ENCODE results near the gene COPS6. TPM values are rescaled to one million over a fixed set of nuclear protein-coding genes. Genes with fewer than 3 reads are reported as not detected.

The COPS6 gene
- total and polyA plus RNA-seq, 10 donors = 47.0 to 89.6 (median 76.3) TPM

DNA sequence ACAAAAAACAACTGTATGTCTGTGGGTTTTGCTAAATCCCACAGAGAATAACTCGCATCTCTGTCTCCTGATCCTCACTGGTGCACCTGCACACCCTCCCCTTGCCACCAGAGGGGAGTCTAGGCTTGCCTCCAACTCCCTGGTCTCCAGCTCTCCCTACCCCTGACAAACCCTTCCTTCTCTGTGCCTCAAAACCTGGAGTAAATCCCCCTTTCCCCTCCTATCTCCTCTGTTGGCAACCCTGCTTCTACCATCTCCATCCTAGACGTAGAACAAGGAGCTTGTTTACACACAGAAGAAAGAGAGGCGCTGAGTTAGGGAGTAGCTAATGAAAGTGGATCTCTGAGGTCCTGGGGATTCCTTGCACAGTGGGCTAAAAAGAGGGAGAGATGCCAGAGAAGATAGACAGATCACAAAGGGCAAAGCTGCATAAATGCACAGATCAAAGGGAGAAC, 44.0 kb downstream of the COPS6 start:
- 28 to 39% (median 30%) methylated on average over 3 of the region's 3 CpGs for WGBS, 5 donors
- no peaks in the 10 kb centered on the region for H3K9me3 ChIP-seq
- H3K36me3 ChIP-seq = no peaks in the 10 kb centered on the region
- H3K4me1 ChIP-seq = peaks cover 13 to 36% (median 21%) of the 10 kb centered on the region in 6 donors
- DNase-seq = peak; percentile 88
- intact Hi-C loops (cut with DNase I; ENCODE audit: low total_unique reads) = loop anchor here (10.0 kb wide), 2 partner anchors 92 to 212 kb away; no protein-coding TSS in a partner anchor
- H3K27ac ChIP-seq = no peak overlapping the region
- TF ChIP-seq POLR2AphosphoS5 (IDR thresholded peaks at IDR 0.05) (peak in 1 of 3 donors; percentile 67), POLR2A (IDR thresholded peaks at IDR 0.05) (no peak)
- TF ChIP-seq, protein P1, sequence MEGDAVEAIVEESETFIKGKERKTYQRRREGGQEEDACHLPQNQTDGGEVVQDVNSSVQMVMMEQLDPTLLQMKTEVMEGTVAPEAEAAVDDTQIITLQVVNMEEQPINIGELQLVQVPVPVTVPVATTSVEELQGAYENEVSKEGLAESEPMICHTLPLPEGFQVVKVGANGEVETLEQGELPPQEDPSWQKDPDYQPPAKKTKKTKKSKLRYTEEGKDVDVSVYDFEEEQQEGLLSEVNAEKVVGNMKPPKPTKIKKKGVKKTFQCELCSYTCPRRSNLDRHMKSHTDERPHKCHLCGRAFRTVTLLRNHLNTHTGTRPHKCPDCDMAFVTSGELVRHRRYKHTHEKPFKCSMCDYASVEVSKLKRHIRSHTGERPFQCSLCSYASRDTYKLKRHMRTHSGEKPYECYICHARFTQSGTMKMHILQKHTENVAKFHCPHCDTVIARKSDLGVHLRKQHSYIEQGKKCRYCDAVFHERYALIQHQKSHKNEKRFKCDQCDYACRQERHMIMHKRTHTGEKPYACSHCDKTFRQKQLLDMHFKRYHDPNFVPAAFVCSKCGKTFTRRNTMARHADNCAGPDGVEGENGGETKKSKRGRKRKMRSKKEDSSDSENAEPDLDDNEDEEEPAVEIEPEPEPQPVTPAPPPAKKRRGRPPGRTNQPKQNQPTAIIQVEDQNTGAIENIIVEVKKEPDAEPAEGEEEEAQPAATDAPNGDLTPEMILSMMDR (IDR thresholded peaks at IDR 0.05 in 8 of 11, conservative IDR thresholded peaks at IDR 0.05 in 3 of 11) = peak; percentile 75 to 96 (median 92)
- no peaks in the 10 kb centered on the region for H3K27me3 ChIP-seq (replicated peaks in 1 of 7)
- no peak overlapping the region for H3K4me3 ChIP-seq

DNA sequence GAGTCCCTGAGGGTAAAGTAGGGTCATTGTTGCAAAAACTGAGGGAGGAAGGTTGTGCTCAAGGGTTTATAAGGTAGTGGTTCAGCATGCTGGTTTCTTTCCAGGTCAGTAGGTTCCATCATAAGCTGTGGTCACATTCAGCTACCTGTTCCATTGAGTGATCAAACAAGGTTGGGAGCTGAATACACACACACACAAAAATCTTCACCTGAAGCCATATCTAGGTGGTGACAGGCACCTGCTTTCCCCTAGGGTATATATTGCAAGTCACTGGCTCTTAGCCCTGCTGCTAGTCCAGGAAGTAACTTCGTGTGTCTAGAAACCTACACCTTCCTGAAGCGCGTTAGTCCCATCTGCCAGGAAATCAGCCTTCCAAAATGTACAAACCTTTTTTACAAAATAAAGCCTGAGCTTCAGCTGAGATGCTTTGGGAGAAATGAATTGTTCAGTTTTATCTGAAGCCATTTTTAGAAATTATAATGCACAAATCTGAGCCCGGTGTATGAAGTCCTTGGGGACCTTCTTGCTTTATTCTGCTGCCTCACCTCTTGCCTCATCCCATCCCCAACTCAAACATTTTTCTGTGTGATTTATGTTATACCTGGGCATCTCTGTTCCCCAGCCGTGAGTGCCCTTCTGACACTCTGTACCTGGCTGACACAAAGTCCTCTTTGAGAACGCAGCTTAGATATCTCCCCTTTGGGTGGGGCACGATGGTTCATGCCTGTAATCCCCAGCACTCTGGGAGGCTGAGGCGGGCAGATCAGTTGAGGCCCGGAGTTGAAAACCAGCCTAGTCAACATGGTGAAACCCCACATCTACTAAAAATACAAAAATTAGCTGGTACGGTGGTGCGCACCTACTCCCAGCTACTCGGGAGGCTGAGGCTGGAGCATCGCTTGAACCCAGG, 49.3 kb downstream of the COPS6 start:
- peak; percentile 23 for DNase-seq

DNA sequence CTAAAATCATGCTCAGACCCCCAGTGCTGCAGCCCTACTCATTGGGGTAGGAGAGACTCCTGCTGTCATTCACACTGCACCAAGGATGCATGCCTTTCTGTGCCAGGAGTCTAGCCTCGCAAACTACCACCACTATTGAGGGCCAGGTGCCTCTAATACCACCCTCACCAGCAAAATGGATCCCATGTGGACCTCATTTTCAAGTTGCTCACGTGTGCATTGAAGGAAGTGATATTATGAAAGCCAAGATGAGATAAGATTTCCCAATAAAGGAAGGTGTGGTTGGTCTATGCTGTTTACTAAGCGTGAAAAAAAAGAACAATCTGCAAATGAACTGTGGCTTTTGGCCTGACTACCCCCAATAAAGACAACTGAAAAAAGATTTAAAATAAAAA, 52.8 kb downstream of the COPS6 start:
- 41 to 54% (median 49%) methylated on average over 3 of the region's 3 CpGs for WGBS, 5 donors
- no peaks in the 10 kb centered on the region for H3K9me3 ChIP-seq
- TF ChIP-seq, protein P1 (IDR thresholded peaks at IDR 0.05 in 8 of 11, conservative IDR thresholded peaks at IDR 0.05 in 3 of 11) = no peak
- TF ChIP-seq POLR2AphosphoS5 (IDR thresholded peaks at IDR 0.05) (no peak), POLR2A (IDR thresholded peaks at IDR 0.05) (no peak)
- H3K4me1 ChIP-seq = peaks cover 0 to 30% (median 12%) of the 10 kb centered on the region in 6 donors
- no peak for DNase-seq
- no peaks in the 10 kb centered on the region for H3K27me3 ChIP-seq (replicated peaks in 1 of 7)
- H3K4me3 ChIP-seq = peak overlapping the region in 1 of 8 donors; percentile 11
- no peaks in the 10 kb centered on the region for H3K36me3 ChIP-seq
- peak overlapping the region in 4 of 8 donors; percentile 36 to 79 (median 56) for H3K27ac ChIP-seq
- intact Hi-C loops (cut with DNase I; ENCODE audit: low total_unique reads) = no loop called here

More for the DNA sequence above, 49.3 kb downstream of the COPS6 start:
- no peaks in the 10 kb centered on the region for H3K27me3 ChIP-seq (replicated peaks in 1 of 7)
- peak overlapping the region in 2 of 8 donors; percentile 22 for H3K27ac ChIP-seq
- WGBS, 5 donors = 70 to 72% (median 71%) methylated on average over 13 of the region's 13 CpGs
- no peaks in the 10 kb centered on the region for H3K9me3 ChIP-seq
- no peak for TF ChIP-seq POLR2AphosphoS5 (IDR thresholded peaks at IDR 0.05)
- no peak for TF ChIP-seq POLR2A (IDR thresholded peaks at IDR 0.05)
- TF ChIP-seq, protein P1 (IDR thresholded peaks at IDR 0.05 in 8 of 11, conservative IDR thresholded peaks at IDR 0.05 in 3 of 11) = no peak
- H3K4me1 ChIP-seq = peaks cover 0 to 27% (median 12%) of the 10 kb centered on the region in 6 donors
- intact Hi-C loops (cut with DNase I; ENCODE audit: low total_unique reads) = loop anchor here (10.0 kb wide), 2 partner anchors 87 to 207 kb away; no protein-coding TSS in a partner anchor
- H3K36me3 ChIP-seq = no peaks in the 10 kb centered on the region
- H3K4me3 ChIP-seq = no peak overlapping the region

Small RNA genes within 50 kb of the gene (microRNA-seq; reads per million reads assigned to microRNA genes)
- 1,787 to 4,141 (median 2,143) reads per million in 3 donors for gene MIR106B
- gene MIR25 = 490 to 708 (median 499) reads per million in 3 donors
- gene MIR93 = 2,951 to 5,803 (median 3,862) reads per million in 3 donors

Small RNA genes within 50 kb of the gene (small RNA-seq; reads per million reads assigned to genes)
- gene MIR106B (45.6 to 71.3 (median 61.7) reads per million in 4 donors), gene MIR25 (1,337 to 2,011 (median 1,753) reads per million in 4 donors), gene MIR93 (81.4 to 113 (median 106) reads per million in 4 donors)

Other genes with a start within 250 kb of the COPS6 start
- under 1 TPM in 1 of 7 donors, not detected in 6; 0.94 TPM for gene OR2AE1, start 211.9 kb upstream of the COPS6 start, total RNA-seq
- not detected for gene OR2AE1, start 211.9 kb upstream of the COPS6 start, polyA plus RNA-seq
- 10 to 100 TPM; 34.7 to 58.5 (median 40.3) TPM for gene TRIM4, start 169.4 kb upstream of the COPS6 start, total RNA-seq
- 10 to 100 TPM; 14.3 to 20.9 (median 14.7) TPM for gene TRIM4, start 169.4 kb upstream of the COPS6 start, polyA plus RNA-seq
- gene GJC3, start 159.3 kb upstream of the COPS6 start, total RNA-seq = 1 to 10 TPM in 1 of 7 donors, under 1 TPM in 1, not detected in 5; 0.47 to 1.0 TPM
- gene GJC3, start 159.3 kb upstream of the COPS6 start, polyA plus RNA-seq = under 1 TPM in 2 of 3 donors, not detected in 1; 0.29 to 0.53 TPM
- gene AZGP1, start 112.9 kb upstream of the COPS6 start, total RNA-seq = under 1 TPM in 1 of 7 donors, not detected in 6; 0.79 TPM
- gene AZGP1, start 112.9 kb upstream of the COPS6 start, polyA plus RNA-seq = 1 to 10 TPM in 1 of 3 donors, under 1 TPM in 2; 0.13 to 2.3 (median 0.36) TPM
- 10 to 100 TPM; 29.7 to 77.9 (median 65.7) TPM for gene ZKSCAN1, start 73.4 kb upstream of the COPS6 start, total RNA-seq
- gene ZKSCAN1, start 73.4 kb upstream of the COPS6 start, polyA plus RNA-seq = 10 to 100 TPM in 2 of 3 donors, 1 to 10 TPM in 1; 7.3 to 11.5 (median 10.6) TPM
- gene ZSCAN21, start 39.2 kb upstream of the COPS6 start, total RNA-seq = 10 to 100 TPM in 2 of 7 donors, 1 to 10 TPM in 5; 7.2 to 14.3 (median 9.2) TPM
- gene ZSCAN21, start 39.2 kb upstream of the COPS6 start, polyA plus RNA-seq = 1 to 10 TPM; 3.7 to 6.1 (median 5.0) TPM
- gene ZNF3, start 7.2 kb upstream of the COPS6 start, total RNA-seq = 10 to 100 TPM; 25.7 to 34.0 (median 29.3) TPM
- gene ZNF3, start 7.2 kb upstream of the COPS6 start, polyA plus RNA-seq = 10 to 100 TPM; 11.0 to 17.3 (median 14.8) TPM
- 10 to 100 TPM; 49.5 to 74.7 (median 64.8) TPM for gene MCM7, start 12.4 kb downstream of the COPS6 start, total RNA-seq
- gene MCM7, start 12.4 kb downstream of the COPS6 start, polyA plus RNA-seq = 10 to 100 TPM; 72.3 to 92.7 (median 75.8) TPM
- 10 to 100 TPM in 5 of 7 donors, 1 to 10 TPM in 2; 9.2 to 18.0 (median 12.0) TPM for gene AP4M1, start 12.7 kb downstream of the COPS6 start, total RNA-seq
- gene AP4M1, start 12.7 kb downstream of the COPS6 start, polyA plus RNA-seq = 10 to 100 TPM in 2 of 3 donors, 1 to 10 TPM in 1; 8.7 to 10.1 (median 10.1) TPM
- 10 to 100 TPM; 29.7 to 44.0 (median 36.5) TPM for gene TAF6, start 30.4 kb downstream of the COPS6 start, total RNA-seq
- 10 to 100 TPM; 16.5 to 36.6 (median 21.3) TPM for gene TAF6, start 30.4 kb downstream of the COPS6 start, polyA plus RNA-seq
- gene CNPY4, start 30.7 kb downstream of the COPS6 start, total RNA-seq = 10 to 100 TPM; 12.4 to 19.7 (median 15.2) TPM
- 10 to 100 TPM in 2 of 3 donors, 1 to 10 TPM in 1; 9.7 to 14.1 (median 11.0) TPM for gene CNPY4, start 30.7 kb downstream of the COPS6 start, polyA plus RNA-seq
- gene MBLAC1, start 38.0 kb downstream of the COPS6 start, total RNA-seq = 1 to 10 TPM; 1.7 to 4.4 (median 2.0) TPM
- 1 to 10 TPM; 1.8 to 2.7 (median 2.4) TPM for gene MBLAC1, start 38.0 kb downstream of the COPS6 start, polyA plus RNA-seq
- gene LAMTOR4, start 59.9 kb downstream of the COPS6 start, total RNA-seq = 100 to 1,000 TPM; 152 to 328 (median 187) TPM
- gene LAMTOR4, start 59.9 kb downstream of the COPS6 start, polyA plus RNA-seq = 100 to 1,000 TPM; 470 to 709 (median 574) TPM
- gene TRAPPC14, start 69.8 kb downstream of the COPS6 start, total RNA-seq = 10 to 100 TPM; 33.0 to 68.7 (median 48.2) TPM
- gene TRAPPC14, start 69.8 kb downstream of the COPS6 start, polyA plus RNA-seq = 10 to 100 TPM; 33.0 to 54.5 (median 51.4) TPM
- 1 to 10 TPM; 1.3 to 6.2 (median 3.0) TPM for gene GAL3ST4, start 79.6 kb downstream of the COPS6 start, total RNA-seq
- gene GAL3ST4, start 79.6 kb downstream of the COPS6 start, polyA plus RNA-seq = 1 to 10 TPM; 1.0 to 2.8 (median 1.1) TPM
- 1 to 10 TPM; 2.4 to 5.3 (median 4.5) TPM for gene GPC2, start 88.4 kb downstream of the COPS6 start, total RNA-seq
- 1 to 10 TPM; 2.1 to 4.4 (median 4.2) TPM for gene GPC2, start 88.4 kb downstream of the COPS6 start, polyA plus RNA-seq
- gene STAG3, start 88.9 kb downstream of the COPS6 start, total RNA-seq = 10 to 100 TPM in 5 of 7 donors, 1 to 10 TPM in 2; 8.0 to 59.6 (median 31.4) TPM
- 100 to 1,000 TPM in 2 of 3 donors, 10 to 100 TPM in 1; 69.5 to 123 (median 104) TPM for gene STAG3, start 88.9 kb downstream of the COPS6 start, polyA plus RNA-seq
- 10 to 100 TPM; 21.9 to 58.7 (median 33.9) TPM for gene PVRIG, start 131.0 kb downstream of the COPS6 start, total RNA-seq
- gene PVRIG, start 131.0 kb downstream of the COPS6 start, polyA plus RNA-seq = 10 to 100 TPM; 20.3 to 41.2 (median 30.2) TPM
- not detected for gene SPDYE3, start 218.7 kb downstream of the COPS6 start, total RNA-seq
- under 1 TPM; 0.09 to 0.22 (median 0.15) TPM for gene SPDYE3, start 218.7 kb downstream of the COPS6 start, polyA plus RNA-seq